ENCODE measurements around the gene ZBTB2.

Gene ZBTB2
- total RNA-seq: 66.6 reads per million, percentile 74 among the genes with 10 or more reads in this experiment

DNA sequence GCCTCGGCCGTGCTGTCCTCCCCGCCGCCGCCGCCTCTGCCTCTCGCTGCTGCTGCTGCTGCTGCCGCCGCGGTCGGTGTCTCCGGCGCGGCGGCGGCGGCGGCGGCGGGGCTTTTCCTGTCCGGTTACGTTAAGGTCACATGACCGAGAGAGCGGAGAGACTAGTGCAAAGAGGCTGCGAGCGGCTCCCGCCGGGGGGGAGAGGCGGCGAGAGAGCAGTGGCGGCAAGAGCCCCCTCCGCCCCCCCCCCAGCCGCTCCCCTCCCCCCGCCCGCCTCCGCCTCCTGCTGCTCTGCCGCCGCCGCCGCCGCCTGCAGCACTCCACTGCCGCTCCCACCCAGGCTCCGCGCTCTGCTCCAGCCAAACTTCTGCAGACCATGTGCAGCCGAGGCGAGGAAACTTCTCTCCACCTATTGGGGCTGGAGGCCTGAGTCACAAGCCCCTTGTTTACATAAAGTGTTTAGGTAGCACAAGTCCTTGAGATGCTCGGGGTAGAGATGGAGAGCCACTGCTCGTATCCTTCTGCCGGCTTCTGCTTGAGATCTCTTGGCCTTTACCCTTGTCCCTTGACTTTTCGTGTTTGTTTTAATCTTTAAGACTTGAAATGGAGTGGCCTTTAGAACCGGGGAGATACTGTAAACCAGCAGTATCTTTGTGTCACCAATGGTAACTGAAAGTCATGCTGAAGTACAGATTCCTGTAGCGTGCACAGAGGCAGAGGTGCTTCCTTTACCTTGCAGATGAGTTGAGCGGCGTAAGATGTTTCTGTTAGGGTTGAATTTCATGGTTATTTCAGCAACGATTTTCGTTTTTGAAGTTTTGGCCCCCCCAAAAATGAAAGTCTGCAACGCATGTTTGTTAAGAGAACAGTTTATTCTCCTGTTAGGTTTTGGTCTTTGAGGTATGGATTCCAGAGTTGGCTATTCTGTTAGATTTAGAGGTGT lies at the start of gene ZBTB2:
Gene ZBTB2 (minus strand): TSS at position 89 of the 943 bp plus-strand sequence. CDS start 17,922 bp downstream, outside the sequence.
- DNase-seq: peak; percentile 58

GRCh38 chr6:151440930-151441329 lies 49.6 kb upstream of the ZBTB2 start:
- no peak for DNase-seq

GRCh38 chr6:151440498-151440897 lies 49.1 kb upstream of the ZBTB2 start:
- DNase-seq: no peak

DNA sequence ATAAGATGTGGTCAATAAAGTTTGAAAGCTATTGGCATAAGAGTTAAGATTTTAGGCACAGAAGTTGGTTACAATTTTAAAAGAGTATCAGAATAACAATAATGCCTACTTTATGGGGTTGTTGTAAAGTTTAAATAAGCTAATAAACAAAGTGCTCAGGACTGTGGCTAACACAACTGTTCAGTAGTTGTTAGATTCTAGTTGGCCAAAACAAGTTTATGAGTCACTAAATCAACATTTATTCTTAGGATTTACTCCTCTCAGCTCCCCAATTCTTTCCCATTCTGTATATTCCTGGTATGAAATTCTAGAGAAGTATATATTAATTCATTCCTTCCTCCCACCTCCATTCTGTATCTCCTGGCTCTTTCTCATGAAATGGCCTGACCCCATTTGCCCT lies 46.0 kb upstream of the ZBTB2 start:
- no peak for DNase-seq

DNA sequence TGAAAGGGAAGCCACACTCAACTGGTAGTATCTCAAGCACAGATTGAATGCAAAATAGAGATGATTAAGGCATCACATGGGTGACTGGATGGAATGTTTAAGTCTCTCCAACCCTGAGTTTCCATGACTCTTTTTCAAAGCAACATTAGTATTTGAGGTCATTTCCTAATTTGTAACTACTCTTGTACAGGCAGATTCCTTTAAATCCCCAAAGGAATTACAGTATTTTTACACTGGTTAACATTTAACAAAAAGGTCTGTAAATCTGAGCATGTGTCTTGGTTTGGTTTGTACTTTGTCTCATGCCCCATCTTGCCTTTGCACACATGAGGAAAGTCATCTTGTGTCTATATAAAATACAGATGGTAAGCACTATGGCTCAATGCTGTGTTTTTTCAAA lies 45.4 kb upstream of the ZBTB2 start:
- DNase-seq: no peak

DNA sequence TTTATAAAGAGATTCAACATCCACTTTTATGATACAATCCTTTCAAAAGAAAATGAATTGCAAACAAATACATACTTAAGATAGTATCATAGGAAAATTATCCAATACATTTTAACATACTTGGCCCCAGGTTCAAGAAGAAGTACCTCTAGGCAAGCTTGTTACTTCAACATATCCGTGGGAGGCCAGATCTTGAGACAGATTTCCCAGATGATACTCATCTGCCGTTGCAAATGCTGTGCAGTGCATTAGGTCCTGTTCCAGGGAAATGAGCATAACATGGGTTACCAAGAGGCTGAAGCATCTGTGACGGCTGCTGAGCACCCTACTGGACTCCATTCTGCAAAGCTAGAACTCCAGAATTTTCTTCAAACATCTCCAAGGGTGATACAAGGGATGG lies 44.9 kb upstream of the ZBTB2 start:
- no peak for DNase-seq

- no peak for DNase-seq
Measured at GRCh38 chr6:151434369-151434768, 43.0 kb upstream of the ZBTB2 start.

DNA sequence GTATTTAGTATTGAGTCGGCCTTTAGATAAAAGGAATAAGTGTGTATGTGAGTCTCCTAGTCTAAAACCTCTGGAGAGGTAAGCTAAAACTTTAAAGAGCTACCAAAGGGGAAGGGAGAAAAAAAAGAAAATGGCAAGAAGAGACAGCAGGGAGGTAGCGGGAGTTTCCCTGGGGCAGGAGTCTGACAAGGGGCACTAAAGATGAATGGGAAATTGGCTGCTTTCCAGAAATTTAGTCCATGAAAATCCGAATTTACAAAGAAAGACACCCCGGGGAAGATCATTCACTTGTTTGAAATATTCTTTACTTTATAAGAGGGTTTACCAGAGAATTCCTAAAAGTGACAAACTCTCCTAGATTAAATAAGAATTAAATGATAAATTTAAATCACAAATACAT lies 41.3 kb upstream of the ZBTB2 start:
- no peak for DNase-seq

DNA sequence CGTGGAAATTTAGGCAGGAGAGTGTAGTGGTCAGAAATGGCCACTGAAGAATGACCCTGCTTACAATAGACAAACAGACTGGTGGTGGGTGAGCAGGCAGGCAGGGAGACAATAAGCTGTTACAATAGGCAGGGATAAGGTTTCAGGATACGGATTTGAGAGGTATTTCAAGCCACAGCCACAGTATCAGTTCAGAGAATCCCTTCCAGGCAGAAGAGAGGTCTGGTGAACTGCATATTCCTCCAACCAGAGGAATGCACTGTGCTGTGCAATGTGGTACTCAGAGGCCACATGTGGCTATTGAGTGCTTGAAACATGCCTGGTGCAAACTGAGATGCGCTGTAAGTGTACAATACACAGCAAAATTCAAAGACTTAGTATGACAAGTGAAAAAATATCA lies 40.0 kb upstream of the ZBTB2 start:
- no peak for DNase-seq

GRCh38 chr6:151430886-151431285 lies 39.5 kb upstream of the ZBTB2 start:
- no peak for DNase-seq

GRCh38 chr6:151428093-151428735 lies 36.9 kb upstream of the ZBTB2 start:
- no peak for DNase-seq

- no peak for DNase-seq
Measured at GRCh38 chr6:151425561-151425960, 34.2 kb upstream of the ZBTB2 start.

- no peak for DNase-seq
Measured at GRCh38 chr6:151422981-151423380, 31.6 kb upstream of the ZBTB2 start.

- DNase-seq: no peak
Measured at GRCh38 chr6:151417477-151417876, 26.1 kb upstream of the ZBTB2 start.

GRCh38 chr6:151414641-151415260 lies 23.4 kb upstream of the ZBTB2 start:
- DNase-seq: no peak

DNA sequence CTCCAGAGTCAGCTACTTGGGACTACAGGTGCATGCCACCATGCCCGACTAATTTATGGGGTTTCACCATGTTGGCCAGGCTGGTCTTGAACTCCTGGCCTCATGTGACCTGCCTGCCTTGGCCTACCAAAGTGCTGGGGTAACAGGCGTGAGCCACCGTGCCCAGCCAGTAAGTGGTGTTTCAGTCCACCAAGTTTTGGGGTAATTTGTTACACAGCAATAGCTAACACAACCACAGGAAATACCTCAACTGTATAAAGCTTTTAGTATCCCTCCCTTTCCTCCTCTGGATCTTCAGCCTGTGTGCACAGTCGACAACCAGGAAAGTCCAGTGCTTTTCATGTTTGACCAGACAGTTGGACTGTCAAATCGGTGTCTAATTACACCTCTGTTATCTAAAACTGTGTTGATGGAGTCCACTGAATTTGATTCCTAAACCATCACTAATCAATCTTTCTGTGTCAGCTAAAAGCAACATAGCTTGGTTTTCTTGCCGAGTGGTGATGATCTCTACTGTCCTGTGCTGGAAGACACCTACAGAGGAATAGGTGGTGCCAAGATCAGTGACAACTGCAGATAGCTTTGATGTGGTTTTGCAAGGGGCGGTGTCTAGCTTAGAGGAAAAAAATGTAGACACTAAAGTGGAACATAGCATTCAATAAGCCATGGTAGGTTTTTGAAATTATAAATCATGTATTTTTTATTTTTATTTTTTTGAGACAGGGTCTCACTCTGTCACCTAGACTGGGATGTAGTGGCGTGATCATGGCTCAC lies 22.2 kb upstream of the ZBTB2 start:
- DNase-seq: peak; percentile 55

DNA sequence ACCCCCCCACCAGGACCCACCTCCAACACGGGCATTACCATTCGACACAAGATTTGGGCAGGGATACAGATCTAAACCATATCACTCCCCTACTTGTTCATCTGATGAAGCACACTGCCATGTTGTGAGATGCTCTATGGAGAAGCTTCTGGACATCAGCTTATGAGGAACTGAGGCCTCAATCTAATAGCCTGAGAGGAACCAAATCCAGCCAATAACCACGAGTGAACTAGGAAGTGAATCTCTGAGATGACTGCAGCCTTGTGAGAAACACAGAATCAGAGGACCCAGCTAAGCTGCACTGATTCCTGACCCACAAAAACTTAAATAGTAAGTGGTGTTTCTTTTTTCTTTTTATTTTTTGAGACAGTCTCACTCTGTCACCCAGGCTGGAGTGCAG lies 21.6 kb upstream of the ZBTB2 start:
- DNase-seq: no peak

DNA sequence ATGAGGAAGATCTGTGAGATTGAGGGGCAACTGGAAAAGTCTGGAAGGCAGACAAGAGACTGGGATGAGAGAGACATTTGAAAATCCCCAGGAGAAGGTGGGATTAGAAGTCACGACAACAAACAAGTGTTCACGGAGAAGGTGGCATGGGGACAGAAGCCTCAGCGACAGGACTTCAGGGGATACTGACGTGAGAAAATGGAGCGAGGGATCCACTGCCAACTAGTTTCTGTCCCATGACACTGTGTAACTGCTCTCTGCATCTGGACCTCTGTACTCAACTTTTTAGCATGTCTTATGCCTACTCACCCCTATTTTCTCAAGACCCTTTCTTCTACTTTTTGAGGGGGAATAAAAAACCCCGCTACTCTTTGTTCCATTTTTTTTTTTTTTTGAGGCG lies 18.3 kb upstream of the ZBTB2 start:
- no peak for DNase-seq

GRCh38 chr6:151409260-151409659 lies 17.9 kb upstream of the ZBTB2 start:
- DNase-seq: no peak

DNA sequence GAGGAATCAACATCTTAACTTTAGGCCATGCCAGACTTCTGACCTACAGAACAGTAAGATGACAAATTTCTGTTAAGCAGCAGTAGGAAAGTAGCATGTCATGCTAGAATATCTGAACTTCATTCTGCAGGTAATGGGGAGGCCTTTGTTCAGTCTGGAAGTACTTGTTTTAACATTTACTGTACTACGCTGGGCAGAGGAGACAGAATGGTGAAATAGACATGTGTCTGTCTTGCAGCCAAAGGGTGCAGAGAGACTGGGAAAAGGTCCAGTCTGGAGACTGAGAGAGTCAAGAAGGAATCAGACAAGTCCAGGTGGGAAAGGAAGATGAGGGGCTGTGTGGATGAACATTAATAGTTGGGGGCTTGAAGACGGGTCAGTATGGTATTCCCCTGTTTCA lies 17.5 kb upstream of the ZBTB2 start:
- no peak for DNase-seq

DNA sequence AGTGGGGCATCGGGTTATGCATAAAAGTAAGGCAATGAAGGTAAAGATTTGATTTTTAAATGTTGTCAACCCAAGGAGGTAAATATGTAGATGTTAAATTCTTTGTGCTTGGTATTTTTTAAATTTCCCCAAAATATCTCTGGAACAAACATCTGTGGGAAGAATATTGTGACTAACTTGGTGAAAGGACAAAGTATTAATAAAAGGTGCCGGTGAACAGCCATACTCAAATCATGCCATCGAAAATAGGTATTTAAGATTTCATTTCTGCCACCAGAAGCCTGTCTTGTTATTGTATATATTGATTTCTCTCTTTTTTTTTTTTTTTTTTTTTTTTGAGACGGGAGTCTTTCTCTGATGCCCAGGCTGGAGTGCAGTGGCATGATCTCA lies 12.6 kb upstream of the ZBTB2 start:
- DNase-seq: no peak

DNA sequence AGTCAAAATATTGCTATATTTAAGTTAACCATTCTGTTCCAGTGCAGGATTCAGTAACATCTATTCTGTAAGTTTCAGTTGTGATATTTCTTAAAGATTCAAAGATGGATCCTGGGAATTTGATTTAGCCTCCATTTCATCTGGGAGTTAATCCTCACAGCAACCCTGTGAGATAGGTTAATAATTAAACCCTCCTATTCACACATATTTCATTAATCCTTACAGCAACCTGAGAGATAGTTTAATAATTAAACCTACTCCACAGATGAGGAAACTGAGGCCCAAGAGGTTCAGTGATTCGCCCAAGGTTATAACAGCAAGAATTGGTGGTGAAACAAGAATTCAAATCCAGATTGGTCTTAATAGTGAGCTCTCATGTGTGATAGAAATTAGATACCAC lies 10.9 kb upstream of the ZBTB2 start:
- DNase-seq: no peak

GRCh38 chr6:151400473-151400872 lies 9.1 kb upstream of the ZBTB2 start:
- DNase-seq: no peak
